ENCODE data around the gene TICAM2.

TICAM2 gene

DNA sequence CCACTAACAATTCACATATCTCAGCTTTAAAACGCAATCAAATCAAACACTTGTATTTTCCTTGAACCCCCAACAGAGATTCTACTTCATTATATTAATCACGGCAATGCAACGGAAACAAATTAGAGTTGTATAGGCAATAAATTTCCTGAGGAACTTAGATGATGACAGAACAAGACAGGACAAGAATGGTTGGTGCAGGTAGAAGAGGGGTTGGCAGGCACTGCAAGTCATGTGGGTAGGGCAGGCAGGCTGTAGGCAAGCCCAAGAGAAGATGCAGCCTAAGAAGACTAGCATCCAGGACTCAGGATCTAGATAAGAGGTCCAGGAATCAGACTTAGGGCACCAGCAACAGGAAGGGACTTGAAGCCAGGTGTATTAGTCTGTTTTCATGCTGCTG, 41.1 kb downstream of the TICAM2 start:
- DNase-seq: no peak

GRCh38 chr5:115559524-115559923, 42.8 kb downstream of the TICAM2 start:
- DNase-seq: no peak

- no peak for DNase-seq
Measured at GRCh38 chr5:115558388-115558956, 43.8 kb downstream of the TICAM2 start.

DNA sequence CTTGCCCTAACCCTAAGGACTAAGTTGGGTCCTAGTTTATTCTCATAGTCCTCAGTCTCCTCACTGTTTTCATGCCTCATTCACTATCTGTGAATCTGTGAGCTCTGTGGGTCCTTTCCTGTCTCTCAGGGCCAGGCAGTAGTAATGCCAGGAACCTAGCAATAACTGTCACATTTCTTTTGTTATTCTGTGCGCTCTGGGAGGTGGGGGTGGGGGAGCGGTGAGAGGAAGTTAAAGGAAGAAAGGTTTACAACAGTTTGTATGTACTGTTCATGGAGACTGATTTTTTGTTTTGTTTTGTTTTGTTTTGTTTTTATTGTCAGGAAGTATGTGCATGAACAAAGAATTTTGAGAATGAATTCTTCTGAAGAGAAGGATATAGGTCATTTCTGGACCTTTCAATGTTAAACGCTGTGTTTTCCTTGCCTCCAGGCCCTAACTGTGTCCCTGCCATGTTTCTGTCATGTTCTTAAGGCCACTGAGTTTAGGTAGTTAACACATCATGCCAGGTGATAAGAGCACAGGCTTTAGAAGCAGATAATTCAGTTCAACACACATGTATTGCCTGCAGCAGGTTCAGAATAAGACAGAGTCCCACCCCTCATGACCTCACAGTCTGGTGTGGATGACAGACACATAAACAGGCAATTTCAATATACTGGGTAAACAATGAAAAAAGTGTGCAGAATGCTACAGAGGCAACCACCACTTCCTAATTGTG, 44.5 kb downstream of the TICAM2 start:
- DNase-seq: no peak

DNA sequence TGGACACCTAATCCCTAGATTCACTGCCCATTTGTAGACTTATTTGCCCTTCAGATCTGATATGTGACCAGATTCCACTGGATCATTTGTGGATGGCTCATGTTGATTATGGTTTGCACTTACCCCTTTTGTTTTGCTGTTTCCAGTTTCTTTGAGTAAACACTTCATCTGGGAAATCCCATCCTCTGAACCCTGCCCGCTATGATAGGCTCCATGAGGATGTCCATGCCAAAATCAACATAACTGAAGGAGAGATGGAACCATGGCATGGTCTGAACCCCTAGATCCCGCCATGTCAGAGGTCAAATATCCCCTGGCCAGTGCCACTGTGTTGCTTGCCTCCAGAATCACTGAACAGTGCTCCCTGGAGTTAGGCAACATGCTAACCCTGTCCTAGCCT, 46.0 kb downstream of the TICAM2 start:
- no peak for DNase-seq

GRCh38 chr5:115555084-115555633, 47.1 kb downstream of the TICAM2 start:
- DNase-seq: no peak

DNA sequence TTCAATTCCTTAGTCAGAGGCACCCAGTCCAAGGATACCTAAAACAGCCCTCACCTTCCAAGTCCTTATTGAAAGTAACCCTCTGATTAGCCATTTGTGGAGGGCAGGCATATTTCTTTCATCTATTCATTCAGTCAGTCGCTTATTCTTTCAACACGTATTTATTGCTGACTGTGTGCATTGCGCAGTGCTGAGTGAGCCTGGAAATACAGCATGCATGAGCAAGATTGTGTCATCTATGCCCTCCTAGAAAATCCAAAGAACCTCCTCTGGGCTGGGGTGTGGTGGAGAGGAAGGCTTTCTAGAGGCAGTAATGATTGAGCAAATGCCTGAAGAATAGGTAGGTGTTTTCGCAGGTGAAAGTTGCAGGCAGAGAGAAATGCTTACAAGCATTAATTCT, 49.2 kb downstream of the TICAM2 start:
- no peak for DNase-seq

DNA sequence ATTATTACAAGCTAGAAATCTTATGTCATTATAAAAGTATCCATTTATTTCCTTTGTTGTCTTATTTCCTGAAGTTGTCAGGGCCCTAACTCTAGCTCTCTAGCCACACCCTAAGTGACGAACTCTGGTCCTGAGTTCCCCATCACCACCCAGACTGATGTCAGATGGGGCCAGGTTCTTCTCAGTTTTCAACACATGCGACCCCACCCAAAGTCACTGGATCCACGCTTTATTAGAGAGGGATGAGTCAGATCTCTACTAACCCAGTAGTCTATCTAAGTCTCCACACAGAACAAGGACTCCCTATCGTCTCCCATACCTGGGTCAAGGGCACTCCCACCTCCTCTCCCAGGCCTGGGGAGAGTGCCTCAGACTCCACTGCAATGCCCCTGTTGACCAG, 50.9 kb downstream of the TICAM2 start:
- peak; percentile 55 to 63 for DNase-seq

GRCh38 chr5:115549154-115549553, 53.1 kb downstream of the TICAM2 start:
- no peak for DNase-seq

- DNase-seq: no peak
Measured at GRCh38 chr5:115548683-115549082, 53.6 kb downstream of the TICAM2 start.

DNA sequence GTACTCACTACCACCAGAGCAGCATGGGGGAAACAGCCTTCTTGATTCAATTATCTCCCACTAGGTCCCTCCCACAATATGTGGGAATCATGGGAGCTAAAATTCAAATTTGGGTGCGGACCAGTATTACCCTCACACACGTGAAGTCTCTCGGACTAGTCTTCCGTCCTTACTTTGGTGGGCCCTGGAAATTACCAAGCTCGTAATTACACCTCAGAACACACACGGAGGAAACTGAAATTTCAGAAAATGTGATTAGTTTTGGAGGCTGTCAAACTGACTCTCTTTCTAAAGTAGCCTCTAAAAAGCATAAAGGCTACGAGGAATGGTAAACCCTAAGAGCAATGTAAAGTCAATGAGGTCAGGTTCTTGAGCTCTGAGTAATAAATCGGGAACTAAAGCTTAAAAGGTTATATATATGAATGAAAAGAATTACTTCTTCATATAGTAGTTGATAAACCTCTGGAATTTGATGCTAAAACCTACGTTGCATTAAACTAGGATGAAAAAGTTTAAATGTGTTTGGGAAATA, 56.9 kb downstream of the TICAM2 start:
- DNase-seq: no peak

DNA sequence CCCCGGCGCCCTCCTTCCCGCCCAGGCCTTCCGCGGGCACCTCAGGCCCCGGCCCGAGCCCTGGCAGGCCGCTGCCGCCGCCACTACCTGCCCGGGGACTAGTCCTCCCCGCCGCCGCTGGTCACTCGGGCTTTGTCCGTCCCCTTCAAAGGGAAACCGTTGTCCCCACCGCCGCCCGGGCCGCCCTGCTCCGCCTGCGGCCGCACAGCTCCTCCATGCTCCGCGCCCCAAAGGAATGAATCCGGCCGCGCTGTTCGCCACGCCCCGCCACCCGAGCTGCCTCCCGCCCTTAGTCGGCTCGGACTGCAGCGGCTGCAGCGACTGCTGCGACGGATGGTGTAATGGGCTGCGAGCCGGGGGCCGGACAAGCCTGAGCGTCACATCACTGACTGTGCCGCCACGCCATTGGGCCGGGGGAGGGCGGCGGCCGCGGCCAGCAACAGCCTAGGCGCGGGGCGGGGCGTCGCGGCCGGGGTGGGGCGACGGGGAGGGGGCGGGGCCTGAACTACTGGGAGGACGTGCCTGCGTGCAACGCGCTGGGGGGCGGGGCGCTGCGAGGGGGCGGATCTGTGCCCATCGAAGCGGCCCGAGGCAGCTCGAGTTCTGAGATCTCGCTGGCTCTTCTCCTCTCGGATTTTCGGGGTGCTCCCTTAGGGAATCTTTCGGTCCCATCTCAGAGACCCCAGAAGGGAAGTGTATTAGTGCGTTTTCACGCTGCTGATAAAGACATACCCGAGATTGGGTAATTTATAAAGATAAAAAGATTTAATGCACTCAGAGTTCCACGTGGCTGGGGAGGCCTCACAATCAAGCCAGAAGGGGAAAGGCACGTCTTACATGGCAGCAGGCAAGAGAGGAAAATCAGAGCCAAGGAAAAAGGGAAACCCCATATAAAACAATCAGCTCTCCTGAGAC, 57.6 kb downstream of the TICAM2 start, which contains the start of gene FEM1C:
TSS of gene FEM1C (minus strand) at position 340 of the 915 bp plus-strand sequence. CDS start 1,282 bp downstream, outside the sequence.
- peak; percentile 97 for DNase-seq

DNA sequence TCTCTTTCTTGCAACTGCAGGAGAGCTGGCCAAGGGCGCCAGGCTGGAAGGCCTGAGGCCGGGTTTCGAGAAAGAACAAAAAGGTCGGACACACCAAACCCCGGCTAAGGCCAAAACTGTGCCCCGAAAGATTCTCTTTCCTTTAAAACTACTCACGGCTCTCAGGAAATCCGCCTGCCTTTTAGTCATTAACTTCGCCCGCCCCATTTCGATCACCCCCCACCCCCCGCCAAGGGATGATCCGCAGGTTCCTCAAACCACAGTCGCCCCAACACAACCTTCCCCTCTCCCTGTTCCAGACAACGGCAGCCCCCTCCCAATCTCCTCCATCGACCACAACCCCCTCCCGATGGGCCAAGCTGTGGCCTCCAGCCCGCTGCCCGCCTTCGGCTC, 58.2 kb downstream of the TICAM2 start:
- DNase-seq: peak; percentile 73 to 79

DNA sequence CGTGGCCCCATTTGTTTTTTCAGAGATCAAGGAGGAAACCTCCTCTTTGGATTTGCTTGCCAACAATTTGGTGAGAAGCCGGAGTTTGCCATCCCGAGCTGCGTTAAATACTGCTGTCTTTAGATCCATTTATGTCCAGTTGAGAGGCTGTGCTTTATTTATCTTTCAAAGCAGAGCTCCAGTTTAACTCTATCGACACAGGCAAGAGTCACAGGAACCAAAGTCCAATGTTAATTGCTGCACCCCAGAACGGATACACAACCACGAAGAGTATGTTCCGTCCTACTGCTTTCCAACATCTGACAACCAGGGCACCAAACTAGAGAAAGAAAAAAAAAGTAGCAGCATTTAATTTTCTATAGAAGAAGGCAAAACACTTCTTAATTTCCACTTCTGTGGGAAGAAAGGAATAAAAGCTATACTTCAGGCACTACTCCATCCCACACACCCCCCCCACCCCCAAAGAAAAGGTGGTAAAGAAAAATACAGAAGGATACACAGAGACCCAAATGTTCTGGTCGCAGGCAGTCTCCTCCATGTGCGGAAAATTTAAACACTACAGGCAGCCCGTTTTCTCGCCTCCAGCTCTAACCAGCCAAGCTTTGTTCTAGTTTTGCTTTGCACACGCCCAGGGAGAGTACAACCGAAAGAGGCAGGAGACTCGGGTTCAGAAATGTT, 58.8 kb downstream of the TICAM2 start:
- DNase-seq: no peak

DNA sequence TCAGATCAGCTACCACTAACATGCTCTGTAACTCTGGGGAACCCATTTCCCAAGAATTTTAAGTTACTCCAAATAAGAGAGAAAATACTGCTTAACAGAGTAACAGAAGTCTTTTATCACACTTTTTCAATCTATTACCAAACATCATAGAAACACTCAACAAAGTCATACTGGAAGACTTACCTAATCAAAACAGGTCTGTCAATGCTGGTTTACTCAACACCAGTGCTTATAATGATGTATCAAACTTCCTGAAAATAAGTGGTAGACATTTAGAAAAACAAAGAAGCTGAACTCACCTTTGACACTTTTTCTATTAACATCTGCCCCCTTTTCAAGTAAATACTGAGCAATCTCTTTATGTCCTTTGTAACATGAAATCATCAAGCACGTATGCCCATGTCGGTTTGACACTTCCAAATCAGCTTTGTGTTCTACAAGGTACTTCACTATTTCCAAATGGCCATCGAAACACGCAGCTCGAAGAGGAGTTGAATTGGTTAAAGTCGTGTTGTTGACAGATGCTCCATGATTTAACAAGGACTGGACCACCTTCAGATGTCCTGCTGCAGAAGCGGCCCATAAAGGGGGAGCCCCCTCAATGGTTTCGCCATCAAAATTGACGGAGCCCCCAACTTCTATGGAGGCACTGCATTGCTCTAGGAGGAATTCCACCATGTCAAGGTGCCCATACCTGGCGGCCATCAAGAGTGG, 59.5 kb downstream of the TICAM2 start:
- DNase-seq: peak in 1 of 2 donors; percentile 22

DNA sequence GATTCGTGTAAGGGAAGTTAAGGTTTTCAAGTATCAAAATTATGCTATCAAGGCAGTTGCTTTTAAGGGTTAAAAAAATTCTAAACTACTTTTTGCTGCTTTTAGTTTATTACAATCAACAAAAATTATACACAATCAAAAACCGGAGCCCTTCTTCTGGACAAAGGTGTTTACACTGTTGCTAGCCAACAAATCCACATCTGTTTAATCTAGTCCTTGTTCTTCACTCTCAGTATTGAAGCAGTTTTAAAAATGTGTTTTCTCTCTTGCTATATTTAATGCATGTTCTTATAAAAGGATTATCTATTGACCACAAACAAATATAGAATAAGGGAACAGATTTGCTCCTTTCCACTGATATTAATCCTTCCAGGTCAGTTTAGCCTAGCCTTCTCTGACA, 60.2 kb downstream of the TICAM2 start:
- no peak for DNase-seq

DNA sequence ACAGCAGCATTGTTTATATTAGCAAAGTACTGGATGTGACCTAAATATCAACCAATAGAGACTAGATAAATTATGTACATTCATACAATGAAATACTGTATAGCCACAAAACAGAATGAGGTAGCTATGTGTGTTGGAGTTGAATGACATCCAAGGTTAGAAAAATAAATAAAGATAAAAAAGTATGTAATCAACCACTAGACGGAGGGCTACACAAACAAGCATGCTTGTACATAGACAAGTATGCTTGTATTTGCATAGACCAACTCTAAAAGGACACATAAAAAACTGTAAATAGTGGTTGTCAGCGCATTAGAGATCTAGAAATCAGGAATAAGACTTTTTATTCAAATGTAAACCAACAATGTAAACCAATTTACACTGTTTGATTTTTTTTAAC, 60.7 kb downstream of the TICAM2 start:
- no peak for DNase-seq

- no peak for DNase-seq
Measured at GRCh38 chr5:115535479-115536035, 66.7 kb downstream of the TICAM2 start.

DNA sequence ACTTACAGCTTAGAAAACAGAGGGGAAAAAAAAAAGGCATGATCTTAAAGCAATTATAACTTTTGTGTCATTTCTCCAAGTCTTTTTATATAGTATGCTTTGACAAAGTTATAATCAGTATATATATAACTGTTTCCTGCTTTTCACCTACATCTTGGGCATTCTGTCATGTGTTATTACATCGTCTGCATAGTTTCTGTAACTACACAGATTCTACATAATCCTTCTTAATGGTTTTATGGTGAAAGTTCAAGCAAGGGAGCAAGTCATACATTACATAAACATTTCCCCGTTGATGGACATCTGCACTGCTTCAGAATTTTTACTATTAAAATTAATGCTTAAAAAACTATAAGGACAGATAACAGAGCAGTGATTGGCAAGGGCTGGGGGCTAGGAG, 69.8 kb downstream of the TICAM2 start:
- no peak for DNase-seq

DNA sequence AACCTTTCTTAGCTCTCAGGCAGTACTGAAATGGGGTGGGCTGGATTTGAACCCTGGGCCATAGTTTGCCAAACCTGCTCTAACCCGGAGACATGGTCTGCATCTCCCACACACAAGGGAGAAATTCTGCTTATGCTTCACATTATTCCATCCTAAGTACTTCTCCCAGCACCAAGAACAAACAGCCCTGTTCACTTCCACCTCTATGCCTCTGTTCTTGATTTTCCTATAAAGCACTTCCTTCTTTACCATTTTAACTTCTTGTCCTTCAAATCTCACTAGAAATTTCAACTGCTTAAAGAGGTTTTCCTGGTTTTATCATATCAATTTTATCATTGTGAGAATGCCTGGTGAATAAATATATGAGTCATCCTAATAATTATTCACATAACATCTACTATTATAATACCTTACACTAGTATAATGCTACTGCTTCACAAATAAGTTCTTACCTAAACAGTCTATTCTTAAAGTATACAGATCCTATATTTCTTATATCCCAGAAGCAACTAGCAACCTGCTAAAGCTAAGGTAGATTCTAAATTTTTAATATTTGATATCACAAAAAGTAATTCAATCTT, 70.4 kb downstream of the TICAM2 start:
- DNase-seq: no peak

- no peak for DNase-seq
Measured at GRCh38 chr5:115531380-115531779, 70.9 kb downstream of the TICAM2 start.
